Right lobe of liver (tissue), 6 donors: ENCODE measurements around the gene CEP112. TPM values are rescaled to one million over a fixed set of nuclear protein-coding genes. Genes with fewer than 3 reads are reported as not detected.
A peak's percentile ranks its signal among the peaks of the same experiment; 100 is the strongest.

Experiments
- ATAC-seq, 4 donors: fragments of 200-7000 bp; cut with Tn5 transposase; one replicate each; pipeline ENCODE4 v1.9.1; 2020; ENCODE audit warnings: mild to moderate bottlenecking in 4 of 4, moderate library complexity in 4 of 4
- DNase-seq, 3 donors: peaks; one replicate each; pipeline ENCODE4 v3.0.0-alpha.2; 2020
- H3K27ac ChIP-seq, 3 donors: fragments of 200-600 bp; one replicate each; pipeline ENCODE4 v1.8.0; 2022
- H3K27me3 ChIP-seq, 2 donors: fragments of 200-600 bp; one replicate each; pipeline ENCODE4 v1.8.0; 2022
- H3K36me3 ChIP-seq, 4 donors: fragments of 200-600 bp; sonication (generic) in 1 of 4; one replicate each; pipeline versions ENCODE4 v1.5.1 to v1.8.0; 2017 to 2022; ENCODE audit warnings: control low read depth in 1 of 4
- H3K4me1 ChIP-seq, 4 donors: fragments of 200-600 bp; sonication (generic) in 1 of 4; one replicate each; pipeline versions ENCODE4 v1.5.1 to v1.8.0; 2017 to 2022; ENCODE audit warnings: control low read depth in 1 of 4
- H3K4me3 ChIP-seq, 3 donors: fragments of 200-600 bp; one replicate each; pipeline ENCODE4 v1.8.0; 2022
- H3K9me3 ChIP-seq, 4 donors: fragments of 200-600 bp; sonication (generic) in 1 of 4; one replicate each; pipeline versions ENCODE4 v1.5.1 to v1.8.0; 2017 to 2022; ENCODE audit warnings: control low read depth in 1 of 4
- POLR2A ChIP-seq: fragments of 450-650 bp; IDR thresholded peaks from one replicate; pipeline ENCODE4 v1.6.1; 2017; ENCODE audit warnings: antibody characterized with exemption, mild to moderate bottlenecking
- WGBS: methylation state at CpG from one replicate; pipeline ENCODE4 v1.1.6; 2018; ENCODE audit warnings: low coverage, low lambda C conversion rate; ENCODE audit not compliant: insufficient coverage; ENCODE audit errors: missing lambda C conversion rate; 5-methylcytosine and 5-hydroxymethylcytosine counted together
- intact Hi-C, 2 donors: fragments of 100-400 bp; cut with DNase I; formaldehyde crosslinking; loops; one replicate each; pipeline versions ENCODE4 v1.11.2 to v1.14.1; 2022
- total RNA-seq, 6 experiments: library from RNA; depleted of rRNA in 2 of 6; stranded (reverse); fragments of >200 nt in 2 of 6; fragmentation: NEBNext Ultra II Directional in 3 of 6; extraction: Animal tissue kit (Norgen Biotek cat#: 25700) in 3 of 6; gene quantifications; one replicate each; pipeline versions ENCODE4 v1.1.0 to v1.2.4, GENCODE V29; 2016 to 2023
- TF ChIP-seq, protein P1 (sequence below), 4 donors: fragments of 200-600 bp in 3 of 4; fragments of 450-650 bp in 1 of 4; IDR thresholded peaks; one replicate each; pipeline versions ENCODE4 v1.5.1 to v1.8.0; 2016 to 2022; ENCODE audit warnings: antibody characterized with exemption in 4 of 4, mild to moderate bottlenecking in 2 of 4
- donor health status: DM: no; HTN: yes; CAD: no.
- donor health status: DM: no; HTN: no; CAD: no.
- donor health status: DM: no; HTN: no; CAD: no.
- donor health status: DM: no; HTN: yes; CAD: no.
- donor health status: DM: no; HTN: yes; CAD: no.

CEP112 gene
- total RNA-seq, 6 experiments from 2014 or later, result 2.2 to 4.6 (median 3.9) TPM

DNA sequence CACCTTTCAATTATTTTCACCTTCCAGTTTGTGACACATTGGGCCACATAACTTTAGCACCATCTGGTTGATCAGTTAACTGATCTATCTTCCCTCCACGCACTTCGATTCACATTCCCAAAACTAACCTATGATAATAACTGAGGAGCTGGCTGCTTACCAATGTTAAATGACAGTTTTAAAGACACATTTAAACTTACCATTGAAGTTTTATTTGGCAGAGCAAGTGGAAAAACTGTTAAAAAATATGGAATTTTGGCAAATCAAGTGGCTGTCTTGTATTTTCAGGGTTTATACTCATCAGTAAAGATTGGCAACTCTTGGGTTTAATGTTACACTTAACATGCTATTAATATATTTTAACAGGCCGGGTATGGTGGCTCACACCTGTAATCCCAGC, 42.7 kb upstream of the CEP112 start:
- H3K27ac ChIP-seq, result peak overlapping the region; percentile 66 to 98 (median 97)
- no peak overlapping the region for H3K4me3 ChIP-seq
- DNase-seq (no peak), ATAC-seq (peak in 3 of 4 donors; percentile 0 to 2 (median 2))
- intact Hi-C loops, result no loop called here
- TF ChIP-seq, protein P1, sequence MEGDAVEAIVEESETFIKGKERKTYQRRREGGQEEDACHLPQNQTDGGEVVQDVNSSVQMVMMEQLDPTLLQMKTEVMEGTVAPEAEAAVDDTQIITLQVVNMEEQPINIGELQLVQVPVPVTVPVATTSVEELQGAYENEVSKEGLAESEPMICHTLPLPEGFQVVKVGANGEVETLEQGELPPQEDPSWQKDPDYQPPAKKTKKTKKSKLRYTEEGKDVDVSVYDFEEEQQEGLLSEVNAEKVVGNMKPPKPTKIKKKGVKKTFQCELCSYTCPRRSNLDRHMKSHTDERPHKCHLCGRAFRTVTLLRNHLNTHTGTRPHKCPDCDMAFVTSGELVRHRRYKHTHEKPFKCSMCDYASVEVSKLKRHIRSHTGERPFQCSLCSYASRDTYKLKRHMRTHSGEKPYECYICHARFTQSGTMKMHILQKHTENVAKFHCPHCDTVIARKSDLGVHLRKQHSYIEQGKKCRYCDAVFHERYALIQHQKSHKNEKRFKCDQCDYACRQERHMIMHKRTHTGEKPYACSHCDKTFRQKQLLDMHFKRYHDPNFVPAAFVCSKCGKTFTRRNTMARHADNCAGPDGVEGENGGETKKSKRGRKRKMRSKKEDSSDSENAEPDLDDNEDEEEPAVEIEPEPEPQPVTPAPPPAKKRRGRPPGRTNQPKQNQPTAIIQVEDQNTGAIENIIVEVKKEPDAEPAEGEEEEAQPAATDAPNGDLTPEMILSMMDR (IDR thresholded peaks at IDR 0.05), result no peak
- TF ChIP-seq POLR2A, result no peak
- WGBS, result 33% methylated on average over 3 of the region's 3 CpGs
- no peaks in the 10 kb centered on the region for H3K27me3 ChIP-seq
- peaks cover 0 to 55% (median 14%) of the 10 kb centered on the region in 4 donors for H3K4me1 ChIP-seq
- no peaks in the 10 kb centered on the region for H3K36me3 ChIP-seq
- no peaks in the 10 kb centered on the region for H3K9me3 ChIP-seq

DNA sequence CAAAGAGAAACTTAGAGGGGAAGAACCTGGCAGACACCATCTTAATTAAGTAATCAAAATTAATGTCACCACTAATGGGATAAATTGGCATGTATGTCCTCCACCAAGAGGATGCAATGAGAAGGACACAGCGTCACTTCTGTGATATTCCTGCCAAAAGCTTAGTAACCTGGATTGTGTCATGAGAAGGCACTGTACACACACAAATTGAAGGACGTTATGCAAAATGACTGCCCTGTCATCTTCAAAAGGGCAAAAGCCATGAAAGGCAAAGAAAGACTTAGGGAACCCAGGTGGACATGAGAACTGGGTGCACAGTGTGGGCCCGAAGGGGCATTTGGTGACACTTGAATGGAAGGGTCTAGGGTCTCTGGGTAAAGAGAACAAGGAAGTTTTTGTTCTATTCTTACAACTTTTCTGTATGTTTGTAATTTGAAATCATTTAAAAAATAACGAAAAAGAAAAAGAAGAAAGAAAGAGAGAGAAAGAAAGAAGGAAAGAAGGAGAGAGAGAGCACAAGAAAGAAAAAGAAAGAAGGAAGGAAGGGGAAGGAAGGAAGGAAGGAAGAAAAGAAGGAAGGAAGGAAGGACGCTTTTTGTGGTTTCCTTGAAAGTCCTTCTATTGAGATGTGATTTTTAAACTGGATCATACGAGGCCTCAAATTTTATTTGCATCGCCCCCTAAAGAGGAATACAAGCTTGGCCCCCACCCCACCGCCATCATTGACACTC, 41.3 kb upstream of the CEP112 start:
- no peak overlapping the region for H3K4me3 ChIP-seq
- no peaks in the 10 kb centered on the region for H3K27me3 ChIP-seq
- ATAC-seq, result peak; percentile 54 to 65 (median 57)
- no peak for TF ChIP-seq POLR2A
- TF ChIP-seq, protein P1 (IDR thresholded peaks at IDR 0.05), result peak in 1 of 4 donors; percentile 31
- peak in 1 of 3 donors; percentile 66 for DNase-seq
- 44% methylated on average over 8 of the region's 8 CpGs for WGBS
- no peaks in the 10 kb centered on the region for H3K36me3 ChIP-seq
- peaks cover 0 to 56% (median 15%) of the 10 kb centered on the region in 4 donors for H3K4me1 ChIP-seq
- H3K27ac ChIP-seq, result peak overlapping the region; percentile 47 to 98 (median 97)
- intact Hi-C loops, result no loop called here
- H3K9me3 ChIP-seq, result no peaks in the 10 kb centered on the region

DNA sequence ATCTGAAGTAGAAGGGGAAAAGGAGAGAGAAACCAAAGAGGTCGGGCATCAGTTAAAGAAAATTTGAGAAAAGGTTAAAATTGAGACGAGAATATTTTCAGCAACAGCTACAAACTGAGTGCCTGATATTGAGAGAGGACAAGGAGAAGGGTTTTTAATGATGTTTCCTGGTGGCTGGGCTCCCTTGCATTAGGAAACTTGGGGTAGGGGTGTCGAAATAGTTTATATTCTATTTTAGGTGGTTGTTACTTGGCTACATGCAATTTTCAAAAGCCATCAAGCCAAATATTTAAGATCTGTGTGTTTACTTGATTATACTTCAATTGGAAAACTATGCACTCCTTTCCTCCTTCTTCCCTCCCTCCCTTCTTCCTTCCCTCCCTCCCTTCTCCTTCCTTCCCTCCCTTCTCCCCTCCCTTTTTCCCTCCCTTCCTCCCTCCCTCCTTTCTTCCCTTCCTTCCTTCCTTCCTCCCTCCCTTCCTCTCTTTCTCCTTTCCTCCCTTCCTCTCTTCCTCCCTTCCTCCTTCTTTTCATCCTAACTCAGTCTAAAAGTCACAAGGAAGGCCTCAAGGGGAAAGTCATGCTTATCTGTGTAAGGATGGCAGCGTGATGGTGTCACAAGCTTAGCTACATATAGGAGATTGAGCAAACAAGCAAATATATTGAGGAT, 39.1 kb upstream of the CEP112 start:
- TF ChIP-seq POLR2A, result no peak
- TF ChIP-seq, protein P1 (IDR thresholded peaks at IDR 0.05), result no peak
- DNase-seq, result no peak
- 52% methylated on average over 4 of the region's 4 CpGs for WGBS
- Histone ChIP-seq H3K36me3 (peaks cover 0 to 21% (median 9%) of the 10 kb centered on the region in 4 donors), H3K4me3 (no peak overlapping the region), H3K27me3 (no peaks in the 10 kb centered on the region), H3K27ac (peak overlapping the region; percentile 14 to 98 (median 97)), H3K9me3 (no peaks in the 10 kb centered on the region), H3K4me1 (peaks cover 0 to 53% (median 15%) of the 10 kb centered on the region in 4 donors)
- ATAC-seq, result peak in 3 of 4 donors; percentile 11 to 33 (median 13)
- intact Hi-C loops, result no loop called here

DNA sequence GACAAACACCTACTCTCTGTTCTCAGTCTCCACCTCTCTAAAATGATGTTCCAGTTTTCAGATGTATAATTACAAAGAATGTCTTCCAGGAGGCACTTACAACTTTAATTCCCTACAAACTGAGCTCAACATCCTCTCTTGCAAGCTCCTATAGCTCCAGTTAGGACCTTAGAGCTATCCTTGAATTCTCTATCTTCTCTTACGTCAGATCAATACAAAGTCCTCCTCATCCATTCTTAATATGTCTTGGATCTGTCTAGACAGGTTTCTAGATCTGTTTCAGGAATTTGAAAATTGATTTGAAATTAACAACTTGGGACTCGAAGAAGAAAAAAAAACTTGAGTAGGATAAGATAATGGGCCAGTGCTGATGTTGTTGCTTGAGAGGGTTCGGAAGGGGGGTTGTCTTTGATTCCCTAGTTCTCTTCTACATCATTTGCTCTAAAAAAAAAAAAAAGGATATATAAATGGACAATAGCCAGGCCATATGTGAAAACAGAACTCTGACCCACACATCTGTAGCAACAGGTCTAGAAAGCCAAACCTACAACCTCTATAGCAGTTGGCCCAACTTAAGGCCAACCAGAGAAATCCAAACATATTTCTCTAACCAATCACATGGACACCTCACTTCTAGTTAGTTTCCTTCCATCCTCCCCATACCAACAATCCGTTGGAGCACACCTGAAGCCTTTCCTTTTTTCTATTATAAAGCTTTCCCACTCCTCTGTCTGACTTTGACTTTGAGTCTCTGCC, 38.0 kb upstream of the CEP112 start:
- WGBS, result 50% methylated on average over 4 of the region's 4 CpGs
- H3K36me3 ChIP-seq, result peaks cover 0 to 32% (median 15%) of the 10 kb centered on the region in 4 donors
- peaks cover 0 to 55% (median 14%) of the 10 kb centered on the region in 4 donors for H3K4me1 ChIP-seq
- no peaks in the 10 kb centered on the region for H3K27me3 ChIP-seq
- intact Hi-C loops, result no loop called here
- peak overlapping the region in 2 of 3 donors; percentile 12 to 61 for H3K4me3 ChIP-seq
- DNase-seq (no peak), ATAC-seq (peak in 3 of 4 donors; percentile 2 to 22 (median 2))
- H3K27ac ChIP-seq, result peak overlapping the region; percentile 14 to 98 (median 97)
- H3K9me3 ChIP-seq, result no peaks in the 10 kb centered on the region
- TF ChIP-seq POLR2A, result no peak
- TF ChIP-seq, protein P1 (IDR thresholded peaks at IDR 0.05), result no peak
